GM10847 (cell line): ENCODE data around the gene ZNRF3.

Source experiments
- POLR2A ChIP-seq: IDR thresholded peaks from 2 replicates; pipeline ENCODE4 v1.6.1; 2011; ENCODE audit not compliant: insufficient read length; ENCODE audit errors: extremely low read depth

Gene ZNRF3

DNA sequence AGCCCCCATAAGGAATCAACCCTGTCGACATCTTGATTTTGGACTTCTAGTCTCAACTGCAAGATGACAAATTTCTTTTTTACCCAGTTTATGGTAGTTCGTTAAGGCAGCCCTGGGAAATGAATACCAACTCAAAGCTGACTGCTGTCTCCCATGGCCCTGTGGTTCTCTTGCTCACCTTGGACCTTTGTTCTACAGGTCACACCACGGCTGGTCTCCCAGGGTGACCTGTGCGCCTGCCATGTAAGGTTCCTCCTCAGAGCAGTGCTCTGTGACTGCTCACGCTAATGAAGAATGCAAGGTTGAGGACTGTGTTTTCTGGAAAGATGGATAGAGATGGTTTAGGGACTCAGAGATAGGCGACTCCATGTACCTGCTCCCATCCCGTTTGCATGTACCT, 68.2 kb downstream of the ZNRF3 start:
- TF ChIP-seq POLR2A, result no peak

DNA sequence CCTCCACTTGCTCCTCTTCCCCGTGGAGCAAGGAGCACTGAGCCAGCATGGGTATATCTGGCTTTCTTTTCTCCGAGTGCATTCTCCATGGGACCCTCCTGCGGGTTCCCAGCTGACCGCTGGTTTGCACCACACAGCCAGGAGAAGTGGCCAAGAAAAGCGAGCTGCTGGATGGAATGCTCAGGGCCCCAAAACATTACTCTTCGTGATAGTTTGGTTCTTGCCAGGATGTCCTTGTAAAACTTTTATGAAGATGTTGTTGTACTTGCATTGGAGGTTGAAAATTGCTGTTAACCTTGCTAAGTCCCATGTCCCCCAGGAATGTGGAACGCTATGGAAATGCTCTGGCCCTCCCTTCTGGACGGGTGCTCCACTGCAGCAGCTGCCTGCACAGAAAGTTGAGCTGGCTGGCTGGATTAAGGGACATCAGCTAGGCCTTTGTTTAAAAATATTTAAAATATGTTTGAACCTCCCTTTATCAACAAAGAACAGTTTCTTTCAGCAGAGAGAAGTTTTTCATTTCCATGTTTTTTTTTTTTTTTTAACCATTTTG, 68.7 kb downstream of the ZNRF3 start:
- TF ChIP-seq POLR2A, result no peak

DNA sequence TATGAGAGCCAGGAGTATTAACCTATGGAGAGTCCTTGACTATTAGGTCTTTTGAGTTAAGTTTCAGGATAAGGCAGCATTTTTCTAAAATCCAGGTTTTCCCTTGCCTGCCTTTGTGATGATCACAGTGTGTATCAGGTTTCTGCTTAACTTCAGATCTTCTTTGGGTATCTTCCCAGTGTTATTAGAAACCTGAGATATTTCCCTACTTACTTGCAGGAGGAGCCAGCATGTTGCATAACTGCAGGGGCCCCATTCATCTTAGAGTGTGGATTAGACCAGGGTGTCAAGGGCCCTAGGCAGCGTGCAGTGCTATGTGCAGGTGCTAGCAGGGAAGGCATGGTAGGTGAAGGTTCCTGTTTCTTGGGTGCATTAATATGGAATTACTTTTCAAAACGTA, 69.5 kb downstream of the ZNRF3 start:
- no peak for TF ChIP-seq POLR2A

DNA sequence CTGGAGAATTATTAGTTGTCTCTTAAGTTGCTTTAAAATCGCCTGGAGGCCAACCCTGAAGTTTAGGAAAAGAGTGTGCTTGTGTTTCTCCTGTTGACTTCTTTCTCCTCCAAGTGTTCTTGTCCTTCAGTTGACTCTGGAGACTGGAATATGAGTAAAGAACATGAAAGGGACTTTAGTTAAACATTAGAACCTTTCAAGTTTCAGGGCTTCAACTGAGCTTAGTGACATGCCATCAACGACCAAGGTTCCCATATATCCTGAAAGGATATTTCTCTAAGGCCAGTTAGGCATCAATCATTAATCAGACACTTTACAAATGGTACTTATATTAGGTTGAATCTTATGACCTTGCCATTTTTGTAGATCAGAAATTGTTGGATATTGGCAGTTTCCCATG, 70.0 kb downstream of the ZNRF3 start:
- TF ChIP-seq POLR2A, result no peak

DNA sequence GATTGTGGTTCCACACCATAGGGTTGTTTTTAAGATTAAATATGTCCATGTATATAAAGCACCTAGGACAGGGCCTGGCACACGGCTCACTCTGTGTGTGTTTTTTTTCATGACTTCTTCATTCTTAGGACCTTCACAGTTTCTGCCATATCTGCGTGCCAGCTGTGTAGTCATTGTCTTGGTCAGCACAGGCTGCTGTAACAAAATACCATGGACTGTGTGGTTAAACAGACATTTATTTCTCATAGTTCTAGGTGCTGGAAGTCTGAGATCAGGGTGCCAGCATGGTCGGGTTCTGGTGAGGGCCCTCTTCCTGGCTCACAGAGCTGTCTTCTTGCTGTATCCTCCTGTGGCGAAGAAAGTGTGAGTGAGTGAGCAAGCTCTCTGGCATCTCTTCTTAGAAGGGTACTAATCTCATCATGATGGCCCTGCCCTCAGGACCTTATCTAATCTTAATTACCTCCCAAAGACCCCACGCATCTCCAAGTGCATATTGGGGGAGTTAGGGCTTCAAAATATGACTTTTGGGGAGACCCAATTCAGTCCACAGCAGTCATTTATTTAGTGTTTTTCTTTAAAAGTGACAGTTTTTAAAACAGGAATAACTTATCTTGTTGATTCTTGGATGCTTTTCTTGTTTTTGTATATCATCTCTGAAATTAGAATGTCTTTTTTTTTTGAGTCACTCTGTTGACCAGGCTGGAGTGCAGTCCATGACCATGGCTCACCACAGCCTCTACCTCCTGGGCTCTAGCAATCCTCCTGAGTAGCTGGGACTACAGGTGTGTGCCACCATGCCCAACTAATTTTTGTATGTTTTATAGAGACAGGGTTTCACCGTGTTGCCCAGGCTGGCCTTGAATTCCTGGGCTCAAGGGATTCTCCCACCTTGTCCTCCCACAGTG, 70.9 kb downstream of the ZNRF3 start:
- TF ChIP-seq POLR2A, result no peak

DNA sequence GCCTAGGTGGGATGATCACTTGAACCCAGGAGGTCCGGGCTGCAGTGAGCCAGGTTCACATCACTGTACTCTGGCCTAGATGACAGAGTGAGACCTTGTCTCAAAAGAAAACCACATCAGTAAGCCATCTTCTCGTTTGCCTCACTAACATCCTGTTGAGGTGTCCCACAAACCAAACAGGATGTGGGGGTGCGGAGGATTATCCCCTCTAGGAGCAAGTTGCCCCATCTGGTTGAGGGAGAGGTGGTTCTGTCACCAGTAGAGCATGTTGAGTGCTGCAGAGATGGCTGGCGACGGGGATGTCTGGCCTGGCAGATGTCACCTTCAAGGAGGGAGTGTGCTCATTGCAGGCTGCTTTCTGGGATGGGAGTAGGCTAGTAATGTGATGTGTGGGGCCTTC, 72.4 kb downstream of the ZNRF3 start:
- TF ChIP-seq POLR2A, result no peak

DNA sequence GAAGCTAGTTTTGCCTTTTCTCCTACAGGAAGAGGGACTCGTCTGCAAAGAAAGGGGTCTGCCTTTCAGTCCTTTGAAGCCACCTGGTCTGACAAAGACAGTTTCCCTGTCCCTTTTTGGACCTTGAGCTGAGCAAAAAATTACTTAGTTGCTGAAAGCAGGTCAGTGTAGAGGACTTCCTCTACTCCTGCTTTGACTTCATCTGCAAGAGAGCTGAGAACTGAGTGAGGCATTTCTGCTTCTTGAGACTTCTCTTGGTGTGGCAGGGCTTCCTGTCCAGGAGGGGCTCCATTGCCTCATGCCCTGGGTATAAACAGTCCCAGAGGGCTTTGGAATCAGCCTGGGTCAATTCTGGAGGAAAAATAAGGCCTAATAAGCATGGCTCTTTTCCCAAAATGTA, 73.1 kb downstream of the ZNRF3 start:
- TF ChIP-seq POLR2A, result no peak

DNA sequence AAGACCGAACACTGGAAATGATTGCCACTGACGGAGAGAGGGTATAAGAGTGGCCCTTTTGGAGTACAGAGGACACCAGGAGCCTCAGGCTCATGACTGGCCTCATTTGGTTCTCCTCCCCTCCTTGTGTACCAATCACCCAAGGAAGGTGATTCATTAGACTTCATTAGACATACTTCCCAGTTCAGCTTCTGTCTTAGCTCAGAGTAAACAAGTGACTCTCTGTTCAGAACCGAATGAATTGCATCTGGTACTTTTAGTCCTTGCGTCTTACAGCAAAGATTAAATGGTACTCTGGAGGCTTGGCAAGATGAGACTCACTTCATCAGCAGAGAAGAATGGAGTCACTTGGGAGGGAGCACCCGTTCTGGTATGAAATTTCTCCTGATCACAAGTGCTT, 75.2 kb downstream of the ZNRF3 start:
- TF ChIP-seq POLR2A, result no peak

DNA sequence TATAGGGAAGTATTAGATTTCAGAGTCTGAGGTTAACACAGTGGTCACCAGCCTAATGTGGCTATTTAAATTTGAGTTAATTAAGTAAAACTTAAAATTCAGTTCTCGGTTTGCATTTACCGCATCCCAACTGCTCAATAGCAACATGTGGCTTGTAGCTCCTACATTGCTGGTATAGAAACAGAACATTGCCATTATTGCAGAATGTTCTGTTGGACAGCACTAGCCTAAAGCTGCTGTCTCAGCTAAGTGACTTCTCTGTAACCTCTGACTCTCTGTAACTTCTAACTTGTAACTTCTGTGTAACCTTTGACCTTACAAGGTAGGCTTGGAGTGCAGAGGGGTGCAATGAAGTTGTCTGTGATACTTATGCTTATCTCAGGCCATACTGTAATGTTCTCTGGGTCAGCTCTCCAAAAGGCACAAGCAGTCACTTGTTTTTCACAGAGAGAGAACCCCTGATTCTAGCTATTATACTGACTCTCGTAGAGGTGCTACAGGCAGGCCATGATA, 78.7 kb downstream of the ZNRF3 start:
- no peak for TF ChIP-seq POLR2A

DNA sequence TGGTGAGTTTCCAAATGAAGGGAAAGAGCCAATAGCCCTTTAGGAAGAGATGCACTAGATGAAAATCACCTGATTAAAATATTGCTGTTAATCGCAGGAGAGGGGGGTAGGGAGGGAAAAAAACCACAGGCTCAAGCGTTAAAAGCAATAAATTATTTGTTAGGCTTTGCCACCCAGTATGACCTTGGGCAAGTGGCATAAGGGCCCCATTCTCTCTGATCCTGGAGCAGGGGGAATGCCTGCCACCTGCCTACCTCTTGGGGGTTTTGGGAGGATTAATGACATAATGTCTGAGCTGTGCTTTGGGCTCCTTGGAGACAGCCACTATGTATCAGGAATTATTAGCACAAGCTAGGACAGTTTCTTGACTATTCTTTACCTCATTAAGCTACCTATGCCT, 80.0 kb downstream of the ZNRF3 start:
- no peak for TF ChIP-seq POLR2A

DNA sequence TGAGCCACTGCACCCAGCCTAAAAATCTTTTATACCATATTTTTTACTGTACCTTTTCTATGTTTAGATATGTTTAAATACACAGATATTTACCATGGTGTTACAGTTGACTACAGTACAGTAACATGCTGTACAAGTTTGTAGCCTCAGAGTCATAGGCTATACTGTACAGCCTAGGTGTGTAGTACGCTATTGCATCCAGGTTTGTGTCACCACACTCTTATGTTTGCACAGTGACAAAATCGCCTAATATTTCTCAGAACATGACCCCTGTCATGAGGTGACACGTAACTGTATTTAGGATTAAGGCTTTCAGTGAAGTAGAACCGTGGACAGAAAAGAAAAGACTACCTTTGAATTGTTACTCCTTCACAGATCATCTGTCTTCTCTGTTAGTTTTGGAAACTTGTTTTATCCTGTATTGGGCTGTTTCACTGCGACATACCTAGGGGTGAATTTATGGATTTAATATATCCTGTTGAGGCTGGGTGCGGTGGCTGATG, 83.8 kb downstream of the ZNRF3 start:
- no peak for TF ChIP-seq POLR2A

DNA sequence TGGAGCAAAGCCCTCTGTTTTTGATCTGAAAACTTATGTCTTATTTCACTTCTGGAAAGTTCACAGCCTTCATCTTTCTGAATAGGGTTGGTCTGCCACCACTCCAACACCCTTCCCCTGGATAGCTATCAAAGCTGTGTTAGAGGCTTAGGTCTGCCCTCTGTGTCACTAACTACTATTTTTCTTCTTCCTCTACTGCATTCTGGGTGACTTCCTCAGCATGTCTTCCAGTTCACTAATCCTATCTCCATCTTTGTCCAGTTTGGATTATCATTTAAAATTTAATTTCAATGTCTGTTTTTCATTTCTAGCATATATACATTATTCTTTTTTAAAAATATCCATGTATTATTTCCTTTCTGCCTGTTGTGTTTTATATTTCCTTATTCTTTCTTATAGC, 84.6 kb downstream of the ZNRF3 start:
- TF ChIP-seq POLR2A, result no peak

DNA sequence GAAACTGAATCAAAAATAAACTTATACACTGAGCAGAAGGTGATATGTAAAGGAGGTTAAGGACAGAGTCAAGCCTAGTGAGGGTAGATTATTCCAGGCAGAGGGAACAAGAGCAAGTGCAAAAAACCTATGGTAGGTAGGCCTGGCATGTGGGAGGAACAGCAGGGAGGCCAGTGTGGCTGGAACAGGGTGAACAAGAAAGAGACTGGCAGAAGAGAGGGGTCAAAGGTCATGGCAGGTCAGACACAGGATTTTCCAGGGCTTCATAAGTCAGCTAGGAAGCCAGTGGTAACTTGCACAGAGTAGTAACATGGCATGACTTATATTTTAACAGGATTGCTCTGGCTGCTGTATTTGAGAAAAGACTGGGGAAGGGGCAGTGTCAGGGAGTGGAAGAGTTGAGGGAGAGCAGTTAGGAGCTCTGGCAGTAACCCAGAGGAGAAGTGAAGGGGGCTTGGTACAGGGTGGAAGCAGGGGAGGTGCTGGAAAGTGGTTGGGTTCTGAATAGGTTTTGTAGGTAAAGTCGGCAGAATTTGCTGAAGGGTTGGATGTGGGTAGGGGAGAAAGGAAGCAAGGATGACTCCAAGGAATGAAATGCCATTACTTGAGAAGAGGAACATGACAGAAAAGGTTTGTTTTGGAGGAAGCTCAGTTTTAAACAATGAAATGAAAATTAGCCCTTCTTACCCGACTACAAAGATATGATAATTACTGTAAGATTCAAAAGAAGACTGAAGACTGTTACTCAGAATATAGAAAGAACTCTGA, 86.2 kb downstream of the ZNRF3 start:
- TF ChIP-seq POLR2A, result no peak

DNA sequence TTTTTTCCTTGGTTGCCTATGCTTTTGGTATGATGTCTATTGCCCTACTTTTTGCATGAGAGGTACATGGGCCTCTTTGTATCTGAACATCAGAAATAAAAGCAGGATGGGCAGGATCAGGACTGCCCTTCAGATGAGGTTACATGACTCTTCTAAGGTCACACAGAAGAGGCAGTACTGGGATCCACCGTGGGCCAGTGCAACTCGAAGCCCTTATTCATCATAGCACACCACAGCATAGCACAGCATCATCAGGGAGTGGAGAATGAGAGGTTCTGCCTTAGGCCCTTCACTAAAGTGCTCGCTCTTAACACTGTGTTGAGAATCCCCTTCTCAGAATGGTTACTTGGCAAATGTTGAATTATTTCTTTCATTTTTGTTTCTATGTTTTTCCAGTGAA, 90.0 kb downstream of the ZNRF3 start:
- no peak for TF ChIP-seq POLR2A

DNA sequence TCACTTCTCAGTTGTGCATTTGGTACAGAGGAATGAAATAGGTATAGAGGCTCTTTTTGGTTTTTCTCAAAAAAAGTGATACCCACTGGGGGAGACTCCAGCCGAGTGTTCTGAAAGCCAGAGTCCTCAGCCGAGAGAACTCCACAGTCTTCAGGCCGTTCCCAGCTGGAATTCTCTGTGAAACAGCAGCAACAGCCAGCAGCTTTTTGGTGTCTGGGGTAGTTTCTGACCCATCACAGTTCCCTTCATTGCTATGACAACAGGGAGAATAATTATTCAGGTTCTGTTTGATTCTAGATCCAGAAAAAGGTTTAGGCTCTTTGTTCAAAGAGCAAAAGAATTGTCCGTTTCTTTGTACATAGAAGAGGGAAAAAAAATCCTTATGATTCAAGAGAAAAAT, 93.7 kb downstream of the ZNRF3 start:
- TF ChIP-seq POLR2A, result no peak

DNA sequence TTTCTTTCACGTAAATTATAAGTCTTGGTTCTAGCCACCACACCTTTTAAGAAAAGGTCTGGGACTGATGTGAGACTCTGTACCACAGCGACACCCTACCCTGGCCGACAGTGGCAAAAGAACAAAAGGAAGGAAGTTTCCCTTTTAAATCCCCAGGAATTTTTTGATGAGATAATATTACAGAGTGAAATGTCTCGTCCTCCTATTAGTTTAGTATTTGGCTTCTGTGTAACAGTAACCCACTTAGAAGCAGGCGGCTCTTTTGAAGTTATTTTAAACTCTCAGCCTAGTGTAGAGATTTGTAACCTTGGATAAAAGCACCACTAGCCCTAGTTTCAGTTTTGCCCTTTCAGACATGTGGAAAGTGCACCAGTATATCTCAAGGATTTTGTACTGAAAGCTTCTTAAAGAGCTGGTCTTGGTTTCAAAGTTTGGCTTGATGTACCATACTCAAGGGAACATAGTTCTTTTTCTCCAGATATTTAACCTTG, 94.2 kb downstream of the ZNRF3 start:
- TF ChIP-seq POLR2A, result no peak

DNA sequence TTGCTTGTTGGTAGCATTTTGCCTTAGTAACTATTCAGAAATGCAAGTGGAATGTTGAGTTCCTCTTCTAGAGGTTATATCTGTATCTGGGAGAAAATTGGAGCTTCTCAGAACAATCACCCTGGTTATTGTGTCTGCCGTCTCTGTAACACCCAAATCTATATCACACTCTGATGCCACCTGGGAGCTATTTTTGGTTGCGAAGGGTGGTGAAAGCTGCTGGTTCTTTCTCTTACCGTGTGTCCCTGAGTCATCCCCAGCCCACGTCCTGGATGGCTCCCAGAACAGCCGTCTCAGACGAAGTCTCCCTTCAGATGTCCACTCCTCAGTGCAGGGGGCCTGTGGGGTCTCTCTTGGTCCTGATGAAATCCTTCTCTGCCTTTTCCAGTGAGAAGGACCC, 94.8 kb downstream of the ZNRF3 start:
- TF ChIP-seq POLR2A, result no peak
